ENCODE data around the gene LHX6.

The LHX6 gene

GRCh38 chr9:122227575-122227900, 1.2 kb downstream of the LHX6 start:
- no peak for DNase-seq
- Histone ChIP-seq H3K4me1 (ENCODE audit: low read length) (no peaks in the 10 kb centered on the region), H3K9ac (ENCODE audit: low read length) (no peak overlapping the region), H3K27ac (ENCODE audit: low read length) (no peak overlapping the region), H2AFZ (ENCODE audit: low read length) (no peak overlapping the region), H3K36me3 (replicated peaks; ENCODE audit: insufficient read depth, low read length) (no peaks in the 10 kb centered on the region), H3K4me3 (ENCODE audit: low read length) (no peak overlapping the region), H3K9me2 (replicated peaks; ENCODE audit: insufficient read depth, low read length) (no peaks in the 10 kb centered on the region), H3K4me2 (ENCODE audit: low read depth, low read length) (no peak overlapping the region), H3F3A (ENCODE audit: insufficient read depth, low read length) (no peaks in the 10 kb centered on the region), H3K27me3 (replicated peaks; ENCODE audit: insufficient read depth, low read length) (peaks cover 21% of the 10 kb centered on the region), H3K9me3 (replicated peaks; ENCODE audit: insufficient read depth, low read length) (no peaks in the 10 kb centered on the region), H3K79me2 (ENCODE audit: low read length) (no peaks in the 10 kb centered on the region), H4K20me1 (ENCODE audit: insufficient read depth, low read length) (no peaks in the 10 kb centered on the region)
- TF ChIP-seq CTCF (IDR thresholded peaks at IDR 0.05; ENCODE audit: low read length) = no peak
- no peak for TF ChIP-seq EZH2 (optimal IDR thresholded peaks at IDR 0.05; ENCODE audit: low read depth, low read length)
- TF ChIP-seq EZH2phosphoT487 (IDR thresholded peaks at IDR 0.05; ENCODE audit: low read length) = no peak

GRCh38 chr9:122226758-122227574, 1.8 kb downstream of the LHX6 start:
- peaks cover 21% of the 10 kb centered on the region for H3K27me3 ChIP-seq (replicated peaks; ENCODE audit: insufficient read depth, low read length)
- TF ChIP-seq CTCF (IDR thresholded peaks at IDR 0.05; ENCODE audit: low read length) = no peak
- TF ChIP-seq EZH2phosphoT487 (IDR thresholded peaks at IDR 0.05; ENCODE audit: low read length) = no peak
- no peak for TF ChIP-seq EZH2 (optimal IDR thresholded peaks at IDR 0.05; ENCODE audit: low read depth, low read length)
- no peaks in the 10 kb centered on the region for H4K20me1 ChIP-seq (ENCODE audit: insufficient read depth, low read length)
- H3K4me2 ChIP-seq (ENCODE audit: low read depth, low read length) = no peak overlapping the region
- H3K36me3 ChIP-seq (replicated peaks; ENCODE audit: insufficient read depth, low read length) = no peaks in the 10 kb centered on the region
- H3K9me3 ChIP-seq (replicated peaks; ENCODE audit: insufficient read depth, low read length) = no peaks in the 10 kb centered on the region
- no peaks in the 10 kb centered on the region for H3K79me2 ChIP-seq (ENCODE audit: low read length)
- DNase-seq = no peak
- H3K9me2 ChIP-seq (replicated peaks; ENCODE audit: insufficient read depth, low read length) = no peaks in the 10 kb centered on the region
- no peak overlapping the region for H3K27ac ChIP-seq (ENCODE audit: low read length)
- H3K4me1 ChIP-seq (ENCODE audit: low read length) = no peaks in the 10 kb centered on the region
- no peaks in the 10 kb centered on the region for H3F3A ChIP-seq (ENCODE audit: insufficient read depth, low read length)
- no peak overlapping the region for H3K4me3 ChIP-seq (ENCODE audit: low read length)
- H2AFZ ChIP-seq (ENCODE audit: low read length) = no peak overlapping the region
- no peak overlapping the region for H3K9ac ChIP-seq (ENCODE audit: low read length)

GRCh38 chr9:122226142-122226757, 2.5 kb downstream of the LHX6 start:
- no peaks in the 10 kb centered on the region for H3K9me3 ChIP-seq (replicated peaks; ENCODE audit: insufficient read depth, low read length)
- no peaks in the 10 kb centered on the region for H4K20me1 ChIP-seq (ENCODE audit: insufficient read depth, low read length)
- H3K27me3 ChIP-seq (replicated peaks; ENCODE audit: insufficient read depth, low read length) = peaks cover 21% of the 10 kb centered on the region
- TF ChIP-seq EZH2phosphoT487 (IDR thresholded peaks at IDR 0.05; ENCODE audit: low read length) = no peak
- TF ChIP-seq CTCF (IDR thresholded peaks at IDR 0.05; ENCODE audit: low read length) = no peak
- TF ChIP-seq EZH2 (optimal IDR thresholded peaks at IDR 0.05; ENCODE audit: low read depth, low read length) = no peak
- no peak overlapping the region for H3K27ac ChIP-seq (ENCODE audit: low read length)
- H3K36me3 ChIP-seq (replicated peaks; ENCODE audit: insufficient read depth, low read length) = no peaks in the 10 kb centered on the region
- H3K9me2 ChIP-seq (replicated peaks; ENCODE audit: insufficient read depth, low read length) = no peaks in the 10 kb centered on the region
- H3F3A ChIP-seq (ENCODE audit: insufficient read depth, low read length) = no peaks in the 10 kb centered on the region
- no peak overlapping the region for H3K9ac ChIP-seq (ENCODE audit: low read length)
- no peak overlapping the region for H3K4me3 ChIP-seq (ENCODE audit: low read length)
- no peak overlapping the region for H2AFZ ChIP-seq (ENCODE audit: low read length)
- H3K4me2 ChIP-seq (ENCODE audit: low read depth, low read length) = no peak overlapping the region
- no peaks in the 10 kb centered on the region for H3K4me1 ChIP-seq (ENCODE audit: low read length)
- H3K79me2 ChIP-seq (ENCODE audit: low read length) = no peaks in the 10 kb centered on the region
- DNase-seq = no peak

All from MM.1S (cell line).